COLO829 (cell line): Measurements from ENCODE around the gene CDK5RAP2.

ENCODE experiments used
- DNase-seq: peaks from one replicate; pipeline ENCODE4 v3.0.0; 2012; ENCODE audit warnings: low spot score

Gene CDK5RAP2

DNA sequence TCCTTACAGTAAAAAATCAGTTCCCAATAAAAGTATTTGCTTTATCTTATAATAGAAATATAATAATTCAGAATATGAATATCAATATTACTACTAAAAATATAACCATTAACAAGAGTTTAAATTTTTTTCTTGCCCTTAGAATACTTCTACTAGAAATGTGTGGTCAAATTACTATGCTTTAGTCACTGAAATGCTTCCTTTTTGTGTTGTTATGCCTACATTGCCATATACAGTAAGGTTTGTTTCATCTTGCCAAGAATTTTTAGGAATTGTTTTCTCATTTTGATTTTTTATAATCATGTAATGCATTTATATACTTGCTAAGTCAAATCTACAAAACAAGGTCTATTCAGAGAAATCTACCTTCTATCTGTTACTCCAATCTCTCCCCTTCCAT, 181.7 kb downstream of the CDK5RAP2 start:
- DNase-seq: no peak

DNA sequence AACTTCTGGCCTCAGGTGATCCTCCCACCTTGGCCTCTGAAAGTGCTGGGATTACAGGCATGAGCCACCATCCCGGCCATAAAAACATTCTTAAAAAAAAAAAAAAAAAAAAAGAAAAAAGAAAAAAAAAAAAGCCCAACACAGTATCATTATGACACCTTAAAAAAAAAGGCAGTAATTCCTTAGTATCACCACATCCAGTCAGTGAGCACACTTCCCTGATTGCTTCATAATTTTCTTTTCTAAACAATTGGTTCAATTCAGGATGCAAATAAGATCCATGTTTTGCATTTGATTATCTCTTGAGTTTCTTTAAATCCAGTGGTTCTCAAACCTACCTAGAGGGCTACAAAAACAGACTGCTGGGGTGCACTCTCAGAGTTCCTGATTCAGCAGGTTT, 182.5 kb downstream of the CDK5RAP2 start:
- DNase-seq: no peak

DNA sequence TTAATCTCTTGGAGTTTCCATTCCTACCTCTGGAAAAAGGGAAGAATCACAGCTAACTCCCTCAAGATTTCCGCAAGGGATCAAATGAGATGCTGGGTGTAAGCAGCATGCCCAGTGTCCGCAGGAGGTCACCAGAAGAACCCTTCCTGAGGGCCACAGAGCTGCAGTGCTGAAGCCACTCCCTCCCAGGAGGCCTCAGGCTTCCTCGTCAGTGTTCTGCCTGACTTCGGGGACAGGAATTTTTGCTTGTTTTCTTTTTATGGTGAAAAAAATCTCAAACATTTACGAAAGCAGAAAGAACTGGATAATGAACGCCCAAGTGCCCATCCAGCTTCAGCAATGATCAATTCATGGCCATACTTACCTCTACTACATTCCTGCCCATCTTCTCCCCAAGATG, 183.0 kb downstream of the CDK5RAP2 start:
- no peak for DNase-seq

DNA sequence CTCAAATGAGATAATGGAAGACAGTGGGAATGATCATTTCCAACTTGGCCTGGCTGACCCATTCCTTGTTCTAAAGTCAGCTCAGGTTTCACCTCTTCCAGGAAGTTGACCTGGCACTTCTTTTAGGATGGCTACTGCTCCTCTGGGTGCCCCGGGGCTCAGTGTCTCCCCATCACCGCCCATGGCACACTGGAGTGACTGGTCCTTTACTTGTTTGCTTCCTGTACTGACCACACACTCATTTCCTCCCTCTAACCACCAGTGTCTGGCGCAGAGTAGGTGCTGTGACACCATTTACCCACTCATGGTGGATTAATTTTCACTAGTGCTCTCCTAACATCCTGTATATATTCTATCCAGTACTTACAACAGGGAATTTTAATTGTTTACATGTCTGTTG, 183.5 kb downstream of the CDK5RAP2 start:
- no peak for DNase-seq

DNA sequence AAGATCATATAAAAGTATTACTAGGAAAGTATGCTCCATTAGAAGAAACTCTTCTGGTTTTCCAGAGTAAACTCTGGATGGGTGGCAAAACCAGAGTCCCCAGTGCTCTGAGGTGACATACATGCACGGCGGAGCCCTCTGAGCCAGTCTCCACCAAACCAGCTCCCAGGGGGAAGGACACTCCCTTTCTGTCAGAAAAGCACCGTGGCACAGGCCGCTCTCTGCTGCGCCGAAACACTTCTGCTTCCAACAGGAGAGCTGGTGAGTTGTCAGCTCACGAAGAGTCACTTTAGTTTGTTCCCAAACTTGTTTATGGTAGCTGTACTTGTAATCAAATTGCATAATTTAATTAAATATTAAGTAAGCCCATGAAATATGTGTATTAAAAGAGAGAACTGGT, 184.6 kb downstream of the CDK5RAP2 start:
- DNase-seq: no peak

DNA sequence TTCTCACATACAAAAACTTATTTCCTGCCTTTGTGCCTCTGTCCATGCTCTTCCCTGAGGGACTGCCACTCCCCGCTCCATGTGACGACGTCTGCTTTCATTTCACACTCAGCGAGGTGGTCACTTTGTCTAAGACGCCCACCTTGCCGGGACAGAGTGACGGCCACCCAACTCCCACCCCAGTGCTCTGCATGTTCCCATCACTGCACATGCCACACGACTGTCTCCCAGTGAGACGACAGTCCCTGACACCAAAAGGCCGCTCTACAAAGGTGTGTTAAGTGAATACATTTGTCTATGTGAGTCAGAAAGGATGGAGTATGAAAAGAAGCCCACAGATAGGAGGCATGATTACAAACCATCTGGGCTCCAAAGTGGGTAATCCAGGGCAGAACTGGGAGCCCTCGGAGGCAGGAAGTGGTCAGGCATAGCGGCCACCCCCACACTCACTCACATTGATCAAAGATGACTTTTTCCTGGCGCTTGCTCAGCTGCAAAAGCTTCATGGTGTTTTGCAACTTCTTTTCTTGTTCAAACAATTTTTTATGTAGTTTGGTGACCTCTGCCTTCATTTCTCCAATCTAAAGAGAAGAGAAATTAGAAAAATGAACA, 185.8 kb downstream of the CDK5RAP2 start:
- peak; percentile 59 for DNase-seq

DNA sequence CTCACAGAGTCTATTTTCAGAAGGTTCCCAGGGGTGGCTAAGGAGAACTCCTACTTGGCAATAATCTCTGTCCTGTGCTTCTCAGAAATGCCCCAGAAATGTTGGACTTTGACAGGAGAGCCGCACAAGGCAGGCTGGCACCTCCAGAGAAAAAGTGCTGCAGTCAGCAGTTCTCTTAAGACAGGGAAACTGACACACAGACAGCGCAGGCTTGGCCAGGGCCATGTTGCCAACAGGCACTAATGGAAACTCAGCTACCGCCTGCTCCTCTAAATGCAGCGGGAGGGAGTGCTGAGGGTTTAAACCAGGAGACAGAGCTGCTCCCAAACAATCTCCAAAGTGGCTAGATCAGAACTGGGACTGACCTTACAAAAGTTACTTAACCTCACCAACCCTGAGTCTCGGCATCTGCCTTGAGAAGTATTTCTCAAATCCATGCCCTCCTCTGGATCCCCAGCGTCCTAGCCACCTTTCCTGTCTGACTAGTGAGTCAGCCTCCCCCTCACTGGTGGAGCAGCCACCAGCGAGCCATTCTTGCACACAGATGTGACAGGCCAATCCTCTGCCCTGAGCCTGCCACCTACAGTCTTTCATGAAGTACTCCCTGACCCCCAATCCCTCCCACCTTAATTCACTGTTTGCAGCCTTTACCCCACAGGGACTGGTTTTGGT, 186.4 kb downstream of the CDK5RAP2 start:
- DNase-seq: no peak

DNA sequence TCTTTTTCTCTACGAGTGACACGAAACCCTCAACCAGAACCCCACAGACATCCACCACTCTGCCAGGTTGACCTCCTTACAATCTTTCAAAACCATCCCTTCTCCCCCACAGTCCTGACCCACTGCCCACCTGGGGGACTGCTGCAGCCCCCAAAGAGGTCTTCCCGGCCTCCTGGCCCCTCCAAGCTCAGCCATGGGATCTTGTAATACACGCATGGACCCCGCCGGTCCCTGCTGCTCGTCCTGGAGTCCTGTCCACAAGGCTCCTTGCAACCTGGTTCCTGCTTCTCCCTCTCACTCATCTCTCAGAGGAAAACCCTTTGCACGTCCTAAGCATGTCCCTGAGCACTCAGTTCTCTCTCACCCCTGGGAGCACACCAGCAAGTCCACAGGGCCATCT, 187.3 kb downstream of the CDK5RAP2 start:
- DNase-seq: no peak

DNA sequence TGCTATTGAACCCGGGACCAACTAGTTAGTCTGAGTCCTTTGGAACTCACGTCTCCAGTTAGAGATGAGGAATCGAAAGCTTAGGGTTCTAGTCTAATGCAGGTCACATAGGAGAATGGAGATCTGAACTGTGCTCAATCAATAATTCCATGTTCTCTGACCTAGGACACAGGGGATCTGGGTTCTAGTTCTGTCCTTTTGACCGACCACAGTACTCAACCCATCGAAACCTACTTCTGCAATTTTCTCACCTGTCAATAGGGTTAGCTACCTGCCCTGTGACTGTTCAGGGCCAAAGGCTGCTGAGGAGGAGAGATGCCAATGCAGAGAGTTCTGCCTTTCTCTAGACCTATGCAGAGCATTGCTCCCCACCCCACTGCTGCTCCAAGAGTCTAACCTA, 187.7 kb downstream of the CDK5RAP2 start:
- no peak for DNase-seq

DNA sequence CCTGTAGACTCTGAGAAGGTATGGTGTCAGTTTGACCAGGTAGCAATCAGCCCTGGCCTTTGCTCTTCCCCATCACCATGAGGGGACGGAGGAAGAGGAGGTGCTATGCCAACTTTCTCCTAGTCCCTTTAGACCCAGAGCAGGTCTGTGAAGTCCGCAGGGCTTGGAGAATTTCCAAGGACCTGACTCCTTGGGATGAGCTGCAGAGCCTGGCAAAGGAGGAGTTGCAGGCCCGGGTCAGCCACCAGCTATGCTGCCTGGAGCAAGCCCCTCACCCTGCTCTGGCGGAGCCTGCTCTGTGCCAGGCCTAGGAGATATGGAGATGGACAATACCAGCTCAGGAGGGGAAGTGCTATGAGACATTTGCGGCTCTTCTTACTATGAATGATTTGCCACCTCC, 188.3 kb downstream of the CDK5RAP2 start:
- no peak for DNase-seq

DNA sequence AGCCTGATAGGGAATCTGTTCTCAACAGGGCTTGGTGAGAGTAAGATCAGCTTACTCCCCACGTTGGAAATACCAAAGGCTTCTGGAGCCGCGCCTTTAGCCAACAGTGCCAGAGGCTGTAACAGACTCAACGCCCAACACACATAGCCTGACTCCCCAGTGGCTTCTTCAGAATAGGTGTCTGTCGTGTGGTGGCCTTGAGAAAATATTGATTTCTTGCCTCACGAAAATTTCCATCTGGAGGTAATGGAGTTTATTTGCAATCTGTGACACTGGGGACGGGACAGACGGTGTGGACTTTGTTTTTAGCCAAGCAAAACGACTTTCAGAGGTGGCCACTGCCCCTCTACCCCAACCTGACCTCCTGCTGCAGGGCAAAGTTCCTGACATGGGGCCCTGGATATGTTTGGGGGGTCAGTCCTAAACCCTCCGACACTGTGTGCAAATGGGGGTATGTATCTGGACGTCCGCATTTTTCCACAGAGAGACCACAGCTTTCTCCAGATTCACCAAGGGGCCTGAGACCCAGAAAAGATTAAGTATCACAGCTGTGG, 189.3 kb downstream of the CDK5RAP2 start:
- DNase-seq: no peak

DNA sequence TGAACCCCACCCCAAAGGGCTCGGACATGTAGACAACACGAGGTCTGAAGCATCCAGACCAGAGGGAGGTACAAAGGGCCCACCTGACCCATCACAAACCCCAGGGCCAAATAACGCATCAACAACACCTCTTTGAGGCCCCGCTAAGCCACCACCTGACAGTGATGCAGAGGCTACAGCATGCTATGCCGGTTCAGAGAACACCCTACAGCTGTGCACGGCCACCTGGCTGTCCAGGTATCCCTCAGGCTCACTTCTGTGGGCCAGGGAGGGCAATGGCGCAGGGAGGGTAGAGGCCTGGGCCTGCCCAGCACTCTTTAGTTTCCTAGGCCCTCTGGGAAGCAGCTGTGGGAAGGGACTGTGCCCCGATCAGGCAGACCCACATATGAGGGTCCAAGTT, 190.1 kb downstream of the CDK5RAP2 start:
- no peak for DNase-seq

DNA sequence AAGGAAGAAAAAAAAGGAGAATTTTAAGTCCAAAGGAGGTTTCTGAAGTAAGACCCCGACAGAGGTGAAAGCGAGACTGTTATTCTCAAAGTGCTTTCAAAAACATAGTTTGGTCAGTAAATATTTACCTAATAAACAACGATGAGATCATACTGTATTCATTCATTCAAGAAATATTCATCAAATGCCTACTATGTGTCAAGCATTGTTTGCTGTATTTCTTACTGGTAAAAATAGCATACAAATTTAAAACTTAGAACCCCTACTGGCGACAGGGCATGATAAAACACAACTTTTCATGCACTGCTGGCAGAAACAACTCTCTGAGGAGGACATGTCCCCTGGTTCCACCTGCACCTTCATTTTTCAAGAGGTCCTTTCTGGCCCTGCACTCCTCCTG, 190.7 kb downstream of the CDK5RAP2 start:
- DNase-seq: no peak

DNA sequence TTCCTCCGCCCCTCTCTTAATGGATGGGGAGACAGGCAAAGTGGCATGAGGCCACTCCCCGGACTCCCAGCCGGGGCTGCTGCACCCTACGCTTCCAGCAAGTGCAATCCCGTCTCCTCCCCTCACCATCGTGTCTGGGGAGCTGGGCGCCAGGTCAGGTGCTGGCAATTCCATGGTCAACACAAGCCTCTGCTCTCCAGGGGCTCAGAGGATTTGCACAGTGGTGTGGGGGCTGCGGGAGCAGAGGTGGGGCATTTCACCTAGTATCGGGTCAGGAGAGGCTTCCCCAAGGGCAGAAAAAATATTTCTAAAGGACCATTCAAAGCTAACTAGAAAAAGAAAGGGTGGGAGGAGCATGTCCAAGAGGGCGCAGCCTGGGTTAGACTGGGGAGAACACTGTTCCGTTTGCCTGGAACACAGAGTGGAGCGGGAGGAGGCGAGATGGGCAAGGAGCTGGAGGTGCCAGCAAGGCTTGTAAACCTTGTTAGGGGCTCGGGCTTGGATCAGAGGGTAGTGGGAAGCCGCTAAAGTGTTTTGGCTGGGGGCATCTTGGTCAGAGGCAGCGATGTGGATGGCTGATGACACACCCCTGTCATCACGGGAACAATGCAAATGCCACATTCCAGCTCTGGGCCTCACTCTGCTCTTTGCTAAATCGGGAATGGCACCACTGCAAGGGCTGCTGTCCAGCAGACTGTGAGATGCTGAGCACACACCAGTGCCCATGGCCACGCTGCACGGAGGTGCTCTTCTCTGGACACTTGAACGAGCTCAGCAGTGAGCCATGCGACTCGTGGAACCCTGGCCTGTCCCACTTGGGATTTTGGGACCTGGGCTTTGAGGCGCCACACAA, 191.7 kb downstream of the CDK5RAP2 start:
- DNase-seq: no peak

DNA sequence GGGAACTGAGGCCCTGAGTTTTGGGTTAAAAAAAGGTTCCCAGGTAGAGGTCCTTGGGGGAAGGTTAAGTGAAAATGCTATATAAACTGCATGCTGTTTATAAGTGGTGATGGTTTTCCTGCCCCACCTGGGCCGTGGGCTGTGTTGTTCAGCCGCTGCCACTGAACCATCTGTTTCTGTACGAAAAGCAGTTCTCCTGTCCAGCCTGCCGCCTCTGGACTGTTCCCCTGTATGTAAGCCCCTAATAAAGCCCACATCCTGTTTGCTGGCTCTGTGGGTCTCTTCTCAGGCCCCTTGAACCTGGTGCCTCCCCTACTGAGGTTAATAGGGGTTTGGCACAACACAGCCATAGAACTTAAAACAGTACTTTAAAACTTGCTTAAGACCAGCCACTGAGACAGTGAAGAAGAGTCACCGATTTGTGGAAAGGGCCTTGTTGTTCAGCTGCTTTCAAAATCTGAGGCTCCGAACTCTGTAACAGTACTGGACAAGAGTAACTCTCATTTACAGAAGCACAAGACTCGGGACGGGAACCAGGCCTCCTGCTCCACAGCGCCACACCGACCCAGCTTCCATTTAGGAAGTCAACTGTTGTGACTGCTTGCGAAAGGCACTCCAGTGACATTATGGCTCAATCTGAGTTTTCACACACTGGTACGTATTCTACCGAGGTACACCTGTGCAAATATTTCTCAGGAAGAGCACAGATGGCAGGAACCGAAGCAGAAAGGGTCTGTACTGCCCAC, 192.5 kb downstream of the CDK5RAP2 start:
- DNase-seq: no peak

DNA sequence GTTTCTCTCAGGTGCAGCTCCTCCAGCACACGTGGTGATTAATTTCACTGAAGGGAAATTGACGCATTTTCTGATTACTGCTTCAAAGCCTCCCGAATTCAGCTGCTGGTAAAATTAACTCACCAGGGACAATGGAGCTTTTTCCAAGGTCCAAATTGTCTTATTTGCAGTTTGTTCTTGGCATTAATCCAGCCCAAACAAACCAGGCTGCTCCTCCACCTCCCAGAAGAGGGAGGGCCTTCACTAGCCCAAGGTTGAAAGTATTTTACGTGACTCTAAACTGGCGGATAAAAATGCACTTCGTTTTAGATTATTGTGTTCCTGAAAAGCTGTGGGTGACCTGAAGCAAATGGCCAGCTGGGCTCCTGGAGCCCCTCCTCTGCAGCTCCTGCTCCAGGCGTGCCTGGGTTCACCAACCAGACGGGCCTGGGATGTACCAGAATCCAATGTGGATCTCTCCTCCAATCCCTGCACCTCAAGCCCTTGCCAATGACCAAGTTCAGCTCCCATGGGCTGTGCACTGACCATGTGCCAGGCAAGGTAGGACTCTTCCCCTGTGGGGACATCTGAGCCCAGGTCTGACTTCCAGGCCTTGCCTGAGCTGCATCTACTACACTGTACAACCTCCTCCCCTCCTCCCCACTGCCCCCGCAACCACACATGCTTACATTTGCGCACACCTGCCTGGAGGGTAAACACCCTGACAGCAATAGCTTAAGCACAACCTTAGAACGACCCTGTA, 193.4 kb downstream of the CDK5RAP2 start:
- no peak for DNase-seq

DNA sequence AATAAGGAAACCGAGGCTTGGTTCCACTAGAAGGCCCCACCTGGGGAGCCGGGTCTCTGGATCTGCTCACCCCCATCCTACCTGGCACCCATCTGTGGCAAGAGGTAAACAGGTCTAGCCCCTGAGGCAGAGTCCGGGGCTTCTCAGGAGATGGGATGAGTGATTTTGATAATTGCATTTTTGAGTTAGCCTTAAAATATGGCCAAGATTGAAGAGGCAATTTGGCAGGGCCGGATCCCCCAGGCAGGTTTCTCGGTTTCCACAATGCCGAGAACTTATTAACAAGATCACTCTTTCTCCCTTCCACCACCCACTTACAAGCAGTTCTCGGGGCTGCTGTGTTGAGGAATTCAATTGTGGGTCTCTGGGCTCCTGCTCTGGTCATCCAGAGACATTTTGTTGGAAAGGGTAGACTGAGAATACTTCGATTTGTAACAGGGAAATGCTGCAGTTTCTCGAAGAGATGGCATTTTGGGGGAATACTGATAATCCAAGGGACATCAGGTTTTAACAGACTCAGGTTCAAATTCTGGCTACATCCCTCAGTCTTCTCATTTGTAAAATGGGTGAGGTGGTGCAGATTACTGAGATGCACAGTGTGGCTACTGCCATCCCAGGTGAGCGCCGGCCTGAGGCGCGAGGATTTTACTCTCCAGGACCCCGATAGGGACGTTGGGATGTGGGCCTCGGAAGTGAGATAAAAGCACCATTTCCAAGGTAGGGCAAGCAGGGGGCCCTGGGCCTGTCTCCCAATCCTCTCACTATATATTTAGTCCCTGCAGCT, 194.2 kb downstream of the CDK5RAP2 start:
- DNase-seq: no peak

DNA sequence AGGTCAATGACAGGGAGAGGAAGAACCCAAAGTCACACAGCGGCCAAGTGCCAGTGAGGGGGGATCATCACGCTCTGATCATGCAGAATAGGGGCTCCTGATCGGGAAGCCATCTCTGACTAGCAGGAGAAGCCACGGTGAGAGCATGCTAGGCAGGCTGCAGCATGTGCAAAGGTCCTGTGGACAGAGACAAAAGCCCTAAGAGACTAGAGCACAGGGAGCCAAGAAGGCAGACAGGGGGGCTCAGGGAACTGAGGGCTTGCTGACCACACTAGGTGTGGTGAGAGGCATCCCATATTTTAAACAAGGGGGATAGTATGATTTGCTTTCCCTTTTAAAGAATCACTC, 195.1 kb downstream of the CDK5RAP2 start:
- DNase-seq: no peak

DNA sequence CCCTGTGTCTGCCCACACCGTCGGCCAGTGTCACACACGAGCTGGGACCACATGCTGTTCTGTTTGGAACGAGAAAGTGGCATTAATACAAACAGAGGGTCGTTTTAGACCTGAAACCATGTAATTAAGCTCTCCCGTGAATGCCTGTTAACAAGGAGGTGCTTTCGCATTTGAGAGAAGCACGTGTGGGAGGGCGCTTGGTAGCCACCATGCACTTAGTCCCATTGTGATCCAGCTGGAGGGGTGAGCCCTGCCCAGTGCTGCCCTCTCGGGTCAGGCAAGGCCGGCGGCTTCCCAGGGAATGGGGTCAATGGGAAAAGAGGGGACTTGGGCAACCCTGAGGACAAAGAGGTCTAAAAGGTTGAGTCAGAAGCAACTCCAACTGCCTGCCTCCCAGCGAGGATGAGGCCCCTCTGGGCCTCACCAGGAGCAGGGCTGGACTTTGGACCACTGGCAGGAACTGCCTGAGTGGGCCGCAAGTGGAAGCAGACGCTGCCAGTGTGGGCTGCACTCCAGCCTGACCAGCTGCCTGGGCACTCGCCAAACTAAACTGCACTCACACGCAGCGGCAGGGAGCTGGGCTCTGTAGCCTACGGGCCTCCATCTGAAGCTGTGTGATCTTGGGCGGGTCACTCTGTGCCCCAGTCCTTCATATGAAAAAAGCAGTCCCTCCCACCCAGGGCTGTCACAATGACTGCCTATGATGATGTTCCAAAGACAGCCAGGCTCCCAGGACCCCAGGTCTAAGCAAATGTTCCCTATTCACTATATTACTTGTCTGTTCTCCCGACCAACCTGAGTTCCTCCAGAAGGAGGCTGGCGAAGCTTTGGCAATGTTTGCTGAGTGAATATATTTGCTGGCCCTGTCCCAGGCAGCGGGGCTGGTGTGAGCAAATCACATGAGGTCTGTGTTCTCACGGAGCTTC, 195.7 kb downstream of the CDK5RAP2 start:
- no peak for DNase-seq

DNA sequence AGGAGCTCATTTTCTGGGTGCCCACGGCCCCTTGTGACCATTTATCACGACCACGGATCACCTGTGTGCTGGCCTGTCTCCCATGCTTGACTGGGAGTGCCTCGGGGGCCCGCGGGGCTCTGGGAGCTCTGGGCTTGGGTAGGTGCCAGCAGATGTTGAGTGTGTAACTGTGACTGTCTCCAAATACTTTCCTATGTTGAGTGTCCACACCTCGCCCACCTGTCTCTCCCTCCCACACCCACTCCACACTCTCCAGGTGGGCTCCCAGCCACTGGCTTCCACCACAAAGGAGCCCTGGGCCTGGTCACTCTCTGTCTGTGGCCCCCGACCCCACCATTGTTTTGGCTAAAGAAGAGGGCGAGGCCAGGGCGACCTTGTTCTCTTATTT, 196.4 kb downstream of the CDK5RAP2 start:
- no peak for DNase-seq
